SU-DHL-6 (cell line): ENCODE results near the gene AGAP1.

Source experiments
- H2AFZ ChIP-seq: fragments of 200-600 bp; sonication (generic); 2 replicates; pipeline ENCODE4 v1.6.1; 2014; ENCODE audit warnings: low read depth, mild to moderate bottlenecking, moderate library complexity, mixed read lengths, antibody characterized with exemption, low read length; ENCODE audit not compliant: severe bottlenecking
- H3F3A ChIP-seq: fragments of 200-600 bp; shearing (Covaris generic); 2 replicates; pipeline ENCODE4 v1.6.0; 2016; ENCODE audit warnings: antibody characterized with exemption, mild to moderate bottlenecking; ENCODE audit not compliant: insufficient read depth
- H3K27ac ChIP-seq: fragments of 200-600 bp; sonication (generic); 2 replicates; pipeline ENCODE4 v1.5.1; 2016; ENCODE audit warnings: low read depth, mild to moderate bottlenecking, low read length, moderate library complexity, mixed read lengths
- H3K27me3 ChIP-seq: fragments of 200-600 bp; sonication (generic), shearing (Covaris generic); 2 replicates; pipeline ENCODE4 v1.6.0; 2014; ENCODE audit warnings: mild to moderate bottlenecking, low read length
- H3K36me3 ChIP-seq: fragments of 200-600 bp; sonication (generic); 2 replicates; pipeline ENCODE4 v1.6.1; 2014; ENCODE audit warnings: mild to moderate bottlenecking, low read length, mixed read lengths
- H3K4me2 ChIP-seq: fragments of 300-600, 200-600 bp; shearing (Covaris generic), sonication (generic); 2 replicates; pipeline ENCODE4 v1.6.0; 2014; ENCODE audit warnings: low read length, low read depth, mild to moderate bottlenecking; ENCODE audit not compliant: poor library complexity, severe bottlenecking
- H3K4me3 ChIP-seq: fragments of 200-600 bp; sonication (generic); 2 replicates; pipeline ENCODE4 v1.5.1; 2014; ENCODE audit warnings: antibody characterized with exemption, low read length, mild to moderate bottlenecking, mixed read lengths; ENCODE audit not compliant: insufficient read depth, poor library complexity, severe bottlenecking
- H3K79me2 ChIP-seq: fragments of 200-600 bp; sonication (generic); 2 replicates; pipeline ENCODE4 v1.6.1; 2014; ENCODE audit warnings: mild to moderate bottlenecking, low read length, moderate library complexity; ENCODE audit not compliant: insufficient read depth
- H3K9ac ChIP-seq: fragments of 200-600 bp; sonication (generic); 2 replicates; pipeline ENCODE4 v1.7.0; 2014; ENCODE audit warnings: mild to moderate bottlenecking, low read length
- H3K9me2 ChIP-seq: fragments of 200-600 bp; sonication (generic); replicated peaks from 2 replicates; pipeline ENCODE4 v1.6.1; 2014; ENCODE audit warnings: low read length; ENCODE audit not compliant: insufficient read depth
- H3K9me3 ChIP-seq: fragments of 200-600 bp; sonication (generic); 2 replicates; pipeline ENCODE4 v1.6.1; 2014; ENCODE audit warnings: low read length, mixed read lengths; ENCODE audit not compliant: insufficient read depth
- H4K20me1 ChIP-seq: fragments of 200-600 bp; sonication (generic); 2 replicates; pipeline ENCODE4 v1.6.1; 2014; ENCODE audit warnings: low read depth, mild to moderate bottlenecking, antibody characterized with exemption, low read length, moderate library complexity, mixed read lengths
- CTCF ChIP-seq: fragments of 200-600 bp; sonication (generic); IDR thresholded peaks from one replicate; pipeline ENCODE4 v1.5.1; 2017; ENCODE audit warnings: antibody characterized with exemption, mild to moderate bottlenecking, low read length, moderate library complexity; ENCODE audit not compliant: insufficient read depth, poor library complexity, severe bottlenecking
- EZH2phosphoT487 ChIP-seq: fragments of 200-600 bp; sonication (generic), shearing (Covaris generic); conservative IDR thresholded peaks from 2 replicates; pipeline ENCODE4 v1.6.1; 2018; ENCODE audit warnings: mild to moderate bottlenecking, antibody characterized with exemption, low read length, moderate library complexity, mixed read lengths

Gene AGAP1

GRCh38 chr2:235937936-235938335 is 444.1 kb downstream of the AGAP1 start:
- Histone ChIP-seq H3K4me2 (no peak overlapping the region), H3K9me3 (no peaks in the 10 kb centered on the region), H3K9me2 (no peaks in the 10 kb centered on the region), H3K27ac (no peak overlapping the region), H3K36me3 (no peaks in the 10 kb centered on the region), H4K20me1 (no peaks in the 10 kb centered on the region), H2AFZ (no peak overlapping the region), H3K9ac (no peak overlapping the region), H3K4me3 (no peak overlapping the region), H3K27me3 (no peaks in the 10 kb centered on the region), H3K79me2 (no peaks in the 10 kb centered on the region), H3F3A (no peaks in the 10 kb centered on the region)
- TF ChIP-seq CTCF, result no peak
- TF ChIP-seq EZH2phosphoT487, result no peak

- H3F3A ChIP-seq, result no peaks in the 10 kb centered on the region
- H3K27me3 ChIP-seq, result no peaks in the 10 kb centered on the region
- H3K4me3 ChIP-seq, result no peak overlapping the region
- H3K9me3 ChIP-seq, result no peaks in the 10 kb centered on the region
- no peak overlapping the region for H3K27ac ChIP-seq
- H3K79me2 ChIP-seq, result no peaks in the 10 kb centered on the region
- H3K9ac ChIP-seq, result no peak overlapping the region
- H3K9me2 ChIP-seq, result no peaks in the 10 kb centered on the region
- no peaks in the 10 kb centered on the region for H4K20me1 ChIP-seq
- TF ChIP-seq CTCF, result no peak
- TF ChIP-seq EZH2phosphoT487, result no peak
- H3K36me3 ChIP-seq, result no peaks in the 10 kb centered on the region
- no peak overlapping the region for H2AFZ ChIP-seq
- no peak overlapping the region for H3K4me2 ChIP-seq
Observed at GRCh38 chr2:235938611-235939010, 444.8 kb downstream of the AGAP1 start.

- no peaks in the 10 kb centered on the region for H3F3A ChIP-seq
- no peaks in the 10 kb centered on the region for H4K20me1 ChIP-seq
- H3K27ac ChIP-seq, result no peak overlapping the region
- no peaks in the 10 kb centered on the region for H3K79me2 ChIP-seq
- H3K36me3 ChIP-seq, result no peaks in the 10 kb centered on the region
- H3K4me2 ChIP-seq, result no peak overlapping the region
- H3K27me3 ChIP-seq, result no peaks in the 10 kb centered on the region
- no peak overlapping the region for H3K9ac ChIP-seq
- no peak overlapping the region for H2AFZ ChIP-seq
- H3K9me3 ChIP-seq, result no peaks in the 10 kb centered on the region
- no peaks in the 10 kb centered on the region for H3K9me2 ChIP-seq
- H3K4me3 ChIP-seq, result no peak overlapping the region
- TF ChIP-seq CTCF, result no peak
- no peak for TF ChIP-seq EZH2phosphoT487
Observed at GRCh38 chr2:235939471-235939870, 445.6 kb downstream of the AGAP1 start.

- Histone ChIP-seq H3K27ac (no peak overlapping the region), H3K79me2 (no peaks in the 10 kb centered on the region), H3K9me2 (no peaks in the 10 kb centered on the region), H2AFZ (no peak overlapping the region), H4K20me1 (no peaks in the 10 kb centered on the region), H3K9me3 (no peaks in the 10 kb centered on the region), H3K4me3 (no peak overlapping the region), H3K36me3 (no peaks in the 10 kb centered on the region), H3K9ac (no peak overlapping the region), H3F3A (no peaks in the 10 kb centered on the region), H3K4me2 (no peak overlapping the region), H3K27me3 (no peaks in the 10 kb centered on the region)
- no peak for TF ChIP-seq EZH2phosphoT487
- TF ChIP-seq CTCF, result no peak
Observed at GRCh38 chr2:235940330-235940729, 446.5 kb downstream of the AGAP1 start.
